NCI-H82 treated with DMSO at 0.1 percent for 48 hours (cell line): ENCODE data around the gene COL5A2.
A peak's percentile ranks its signal among the peaks of the same experiment; 100 is the strongest.

Experiments
- DNase-seq: peaks from one replicate; lab custom pipeline; 2025; ENCODE audit not compliant: unreplicated experiment; lab: John Stamatoyannopoulos, UW

COL5A2 gene

GRCh38 chr2:189056200-189057106 is 123.1 kb downstream of the COL5A2 start:
- DNase-seq: no peak

GRCh38 chr2:189050165-189050712 is 129.3 kb downstream of the COL5A2 start:
- DNase-seq: no peak

- DNase-seq: no peak
Measured at GRCh38 chr2:189049709-189050164, 129.8 kb downstream of the COL5A2 start.

- no peak for DNase-seq
Measured at GRCh38 chr2:189048189-189048588, 131.4 kb downstream of the COL5A2 start.

- DNase-seq: peak; percentile 67
Measured at GRCh38 chr2:189047171-189047888, 132.2 kb downstream of the COL5A2 start.

- no peak for DNase-seq
Measured at GRCh38 chr2:189046320-189046719, 133.2 kb downstream of the COL5A2 start.

- DNase-seq: no peak
Measured at GRCh38 chr2:189045836-189046235, 133.7 kb downstream of the COL5A2 start.

GRCh38 chr2:189037518-189037917 is 142.0 kb downstream of the COL5A2 start:
- DNase-seq: no peak

GRCh38 chr2:189024901-189025618 is 154.5 kb downstream of the COL5A2 start:
- DNase-seq: no peak

- no peak for DNase-seq
Measured at GRCh38 chr2:189022492-189022891, 157.1 kb downstream of the COL5A2 start.

- no peak for DNase-seq
Measured at GRCh38 chr2:189022053-189022481, 157.5 kb downstream of the COL5A2 start.

- no peak for DNase-seq
Measured at GRCh38 chr2:189020179-189020578, 159.4 kb downstream of the COL5A2 start.

- no peak for DNase-seq
Measured at GRCh38 chr2:189018631-189019030, 160.9 kb downstream of the COL5A2 start.

GRCh38 chr2:189016311-189016861 is 163.2 kb downstream of the COL5A2 start:
- no peak for DNase-seq

- no peak for DNase-seq
Measured at GRCh38 chr2:189015359-189015758, 164.2 kb downstream of the COL5A2 start.

- DNase-seq: no peak
Measured at GRCh38 chr2:189014449-189015138, 165.0 kb downstream of the COL5A2 start.

GRCh38 chr2:189013671-189014448 is 165.7 kb downstream of the COL5A2 start:
- no peak for DNase-seq

GRCh38 chr2:189013031-189013430 is 166.5 kb downstream of the COL5A2 start:
- no peak for DNase-seq

- DNase-seq: no peak
Measured at GRCh38 chr2:189012351-189012750, 167.2 kb downstream of the COL5A2 start.
